ENCODE data around the gene MEIS1. TPM values are rescaled to one million over a fixed set of nuclear protein-coding genes. Genes with fewer than 3 reads are reported as not detected.

MEIS1 gene
- polyA plus RNA-seq, 3 donors = 123 to 148 (median 127) TPM

- no peak for DNase-seq (ENCODE audit: extremely low read depth in 1 of 11, low read depth in 9 of 11, low spot score in 4 of 11)
These were observed 106.7 kb downstream of the MEIS1 start for GRCh38 chr2:66541646-66542045.

- DNase-seq (ENCODE audit: extremely low read depth in 1 of 11, low read depth in 9 of 11, low spot score in 4 of 11) = no peak
These were observed 108.4 kb downstream of the MEIS1 start for GRCh38 chr2:66543257-66543767.

GRCh38 chr2:66544258-66544657 is 109.3 kb downstream of the MEIS1 start:
- DNase-seq (ENCODE audit: extremely low read depth in 1 of 11, low read depth in 9 of 11, low spot score in 4 of 11) = no peak

GRCh38 chr2:66545258-66545657 is 110.3 kb downstream of the MEIS1 start:
- DNase-seq (ENCODE audit: extremely low read depth in 1 of 11, low read depth in 9 of 11, low spot score in 4 of 11) = no peak

GRCh38 chr2:66547118-66547517 is 112.2 kb downstream of the MEIS1 start:
- DNase-seq (ENCODE audit: extremely low read depth in 1 of 11, low read depth in 9 of 11, low spot score in 4 of 11) = no peak

GRCh38 chr2:66547887-66548286 is 113.0 kb downstream of the MEIS1 start:
- no peak for DNase-seq (ENCODE audit: extremely low read depth in 1 of 11, low read depth in 9 of 11, low spot score in 4 of 11)

- no peak for DNase-seq (ENCODE audit: extremely low read depth in 1 of 11, low read depth in 9 of 11, low spot score in 4 of 11)
These were observed 113.5 kb downstream of the MEIS1 start for GRCh38 chr2:66548422-66548821.

- no peak for DNase-seq (ENCODE audit: extremely low read depth in 1 of 11, low read depth in 9 of 11, low spot score in 4 of 11)
These were observed 115.9 kb downstream of the MEIS1 start for GRCh38 chr2:66550826-66551225.

- no peak for DNase-seq (ENCODE audit: extremely low read depth in 1 of 11, low read depth in 9 of 11, low spot score in 4 of 11)
These were observed 118.4 kb downstream of the MEIS1 start for GRCh38 chr2:66553370-66553769.

GRCh38 chr2:66555091-66555490 is 120.2 kb downstream of the MEIS1 start:
- DNase-seq (ENCODE audit: extremely low read depth in 1 of 11, low read depth in 9 of 11, low spot score in 4 of 11) = no peak

- DNase-seq (ENCODE audit: extremely low read depth in 1 of 11, low read depth in 9 of 11, low spot score in 4 of 11) = no peak
These were observed 120.8 kb downstream of the MEIS1 start for GRCh38 chr2:66555501-66556324.

- no peak for DNase-seq (ENCODE audit: extremely low read depth in 1 of 11, low read depth in 9 of 11, low spot score in 4 of 11)
These were observed 124.7 kb downstream of the MEIS1 start for GRCh38 chr2:66559672-66560071.

- no peak for DNase-seq (ENCODE audit: extremely low read depth in 1 of 11, low read depth in 9 of 11, low spot score in 4 of 11)
These were observed 125.8 kb downstream of the MEIS1 start for GRCh38 chr2:66560683-66561082.

GRCh38 chr2:66561645-66562303 is 126.8 kb downstream of the MEIS1 start:
- no peak for DNase-seq (ENCODE audit: extremely low read depth in 1 of 11, low read depth in 9 of 11, low spot score in 4 of 11)

- DNase-seq (ENCODE audit: extremely low read depth in 1 of 11, low read depth in 9 of 11, low spot score in 4 of 11) = no peak
These were observed 127.4 kb downstream of the MEIS1 start for GRCh38 chr2:66562304-66562685.

- DNase-seq (ENCODE audit: extremely low read depth in 1 of 11, low read depth in 9 of 11, low spot score in 4 of 11) = no peak
These were observed 128.5 kb downstream of the MEIS1 start for GRCh38 chr2:66563473-66563872.

- DNase-seq (ENCODE audit: extremely low read depth in 1 of 11, low read depth in 9 of 11, low spot score in 4 of 11) = no peak
These were observed 130.4 kb downstream of the MEIS1 start for GRCh38 chr2:66565291-66565690.

- DNase-seq (ENCODE audit: extremely low read depth in 1 of 11, low read depth in 9 of 11, low spot score in 4 of 11) = no peak
These were observed 131.9 kb downstream of the MEIS1 start for GRCh38 chr2:66566726-66567399.

GRCh38 chr2:66567729-66568128 is 132.8 kb downstream of the MEIS1 start:
- no peak for DNase-seq (ENCODE audit: extremely low read depth in 1 of 11, low read depth in 9 of 11, low spot score in 4 of 11)
